HG03342 (cell line): ENCODE results near the gene FGF5.

ENCODE experiments used
- ATAC-seq: cut with Tn5 transposase; IDR thresholded peaks from one replicate; pipeline ENCODE4 v1.9.1; 2021; ENCODE audit warnings: mild to moderate bottlenecking, moderate library complexity; ENCODE audit not compliant: unreplicated experiment

Gene FGF5

DNA sequence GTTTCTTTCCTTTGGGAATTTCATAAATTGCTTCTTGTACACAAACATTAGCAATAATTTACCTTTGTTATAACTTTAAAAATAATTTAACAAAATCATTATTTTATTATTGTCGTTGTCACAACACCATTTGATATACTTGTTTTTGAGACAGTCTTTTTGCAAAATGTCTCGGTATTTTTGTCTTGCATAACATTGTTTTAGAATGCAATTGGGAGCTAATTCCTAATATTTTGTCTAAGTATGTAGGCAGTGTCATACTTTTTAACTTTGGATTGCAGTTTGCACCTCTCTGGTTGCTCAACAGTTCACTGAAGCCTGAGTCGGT is 68.7 kb downstream of the FGF5 start:
- no peak for ATAC-seq

DNA sequence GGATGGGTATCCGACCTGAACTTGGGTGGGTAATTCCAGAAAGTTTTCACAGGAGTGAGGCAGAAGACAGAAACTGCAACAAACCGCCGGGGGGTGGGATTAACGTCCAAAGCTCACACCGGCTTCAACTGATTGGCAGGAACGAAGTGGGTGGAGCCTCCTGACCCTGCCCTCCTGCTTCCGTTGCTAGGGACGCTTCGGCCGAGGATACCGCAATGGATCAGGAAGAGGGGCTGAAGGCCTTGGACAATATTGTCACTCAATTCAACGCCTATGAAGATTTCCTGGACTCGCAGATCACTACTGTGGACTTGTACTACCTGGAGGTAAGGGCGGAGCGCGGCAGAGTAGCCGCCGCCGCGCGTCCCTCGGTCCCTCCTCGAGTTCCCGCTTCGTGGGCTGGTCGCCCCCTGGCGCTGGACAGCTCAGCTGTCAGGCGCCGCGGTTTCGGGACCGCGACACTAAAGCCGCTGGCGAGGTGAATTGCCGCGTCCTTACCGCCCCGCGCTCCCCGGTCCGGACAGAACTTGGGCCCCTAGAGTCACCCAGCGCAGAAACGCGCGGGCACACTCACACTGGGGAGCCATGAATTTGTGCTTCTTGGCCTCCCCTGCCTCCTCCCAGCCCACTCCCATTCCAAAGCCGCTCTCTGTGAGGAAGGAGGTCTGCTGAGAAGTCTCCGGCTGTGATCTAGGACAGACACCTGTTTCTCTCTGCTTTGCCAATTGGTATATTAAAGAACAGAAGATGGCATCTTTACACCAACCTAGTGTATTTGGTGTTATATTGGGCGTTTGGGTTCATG is 69.3 kb downstream of the FGF5 start, which contains the start of gene CFAP299:
Gene CFAP299 (plus strand): TSS at position 177 of the 805 bp plus-strand sequence.
- peak; percentile 99 for ATAC-seq

DNA sequence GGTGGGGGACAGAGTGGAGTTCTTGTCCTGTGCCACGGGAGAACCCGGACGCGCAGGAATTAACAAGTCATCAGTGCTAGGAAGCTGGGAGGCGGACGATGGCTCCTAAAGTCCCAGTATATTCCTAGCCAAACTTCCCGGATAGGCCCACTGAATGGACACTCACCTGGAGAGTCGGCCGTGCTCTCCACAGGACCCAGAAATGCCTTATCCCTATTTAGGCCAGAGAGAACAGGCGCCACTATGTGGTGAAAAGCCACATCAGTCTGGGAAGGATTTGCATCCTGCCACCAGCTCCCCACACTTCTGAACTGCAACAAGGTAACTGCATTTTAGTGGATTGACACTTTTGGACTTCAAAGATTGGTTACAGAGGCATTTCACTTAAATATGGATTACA is 70.1 kb downstream of the FGF5 start:
- ATAC-seq = no peak

DNA sequence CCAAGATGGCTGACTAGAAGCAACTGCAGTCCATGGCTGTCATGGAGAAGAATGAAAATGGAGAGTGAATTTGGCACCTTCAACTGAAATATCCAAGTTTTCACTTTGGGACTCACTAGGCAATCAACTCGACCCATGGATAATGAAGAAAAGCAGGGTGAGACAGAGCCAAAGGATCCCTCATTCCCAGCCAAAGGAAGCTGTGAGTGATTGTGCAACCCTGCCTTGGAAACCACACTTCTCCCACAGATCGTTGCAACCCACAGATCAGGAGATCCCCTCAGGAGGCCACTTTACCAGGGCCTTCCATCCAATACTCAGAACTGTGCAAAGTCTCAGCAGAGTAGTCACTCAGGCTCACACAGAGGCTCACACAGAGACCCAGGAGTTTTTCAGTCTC is 73.6 kb downstream of the FGF5 start:
- ATAC-seq = no peak
